ENCODE data around the gene GPD2.
"Not testable (repeated sequence)": the region's sequence is repeated elsewhere in the genome, so short reads cannot be mapped to it uniquely, and the experiment has no call there.

The GPD2 gene

GRCh38 chr2:156592809-156593593 is 156.8 kb downstream of the GPD2 start:
- DNase-seq, result no peak

- DNase-seq, result no peak
These were observed 157.4 kb downstream of the GPD2 start for GRCh38 chr2:156593594-156593921.

GRCh38 chr2:156598563-156598962 is 162.4 kb downstream of the GPD2 start:
- no peak for DNase-seq

GRCh38 chr2:156600196-156600595 is 164.0 kb downstream of the GPD2 start:
- no peak for DNase-seq

GRCh38 chr2:156601855-156602551 is 165.8 kb downstream of the GPD2 start:
- DNase-seq, result no peak

GRCh38 chr2:156602552-156602933 is 166.4 kb downstream of the GPD2 start:
- DNase-seq, result no peak

- DNase-seq, result no peak
These were observed 179.7 kb downstream of the GPD2 start for GRCh38 chr2:156615836-156616322.

GRCh38 chr2:156618071-156618470 is 181.9 kb downstream of the GPD2 start:
- not testable (repeated sequence) for DNase-seq

GRCh38 chr2:156619021-156619539 is 182.9 kb downstream of the GPD2 start:
- no peak for DNase-seq

- DNase-seq, result no peak
These were observed 186.3 kb downstream of the GPD2 start for GRCh38 chr2:156622491-156622890.

GRCh38 chr2:156625360-156626170 is 189.4 kb downstream of the GPD2 start:
- no peak for DNase-seq

GRCh38 chr2:156626931-156627330 is 190.8 kb downstream of the GPD2 start:
- DNase-seq, result no peak

- no peak for DNase-seq
These were observed 194.6 kb downstream of the GPD2 start for GRCh38 chr2:156630579-156631337.

- DNase-seq, result no peak
These were observed 199.5 kb downstream of the GPD2 start for GRCh38 chr2:156635646-156636045.

Measured in left hindlimb (tissue), 1 donor.